ENCODE measurements around the gene OCLN. TPM values are rescaled to one million over a fixed set of nuclear protein-coding genes. Genes with fewer than 3 reads are reported as not detected.
"Not testable (repeated sequence)": the region's sequence is repeated elsewhere in the genome, so short reads cannot be mapped to it uniquely, and the experiment has no call there.

Gene OCLN
- 100 to 1,000 TPM in 3 of 6 donors, 10 to 100 TPM in 3; 66.4 to 277 (median 109) TPM for total RNA-seq

DNA sequence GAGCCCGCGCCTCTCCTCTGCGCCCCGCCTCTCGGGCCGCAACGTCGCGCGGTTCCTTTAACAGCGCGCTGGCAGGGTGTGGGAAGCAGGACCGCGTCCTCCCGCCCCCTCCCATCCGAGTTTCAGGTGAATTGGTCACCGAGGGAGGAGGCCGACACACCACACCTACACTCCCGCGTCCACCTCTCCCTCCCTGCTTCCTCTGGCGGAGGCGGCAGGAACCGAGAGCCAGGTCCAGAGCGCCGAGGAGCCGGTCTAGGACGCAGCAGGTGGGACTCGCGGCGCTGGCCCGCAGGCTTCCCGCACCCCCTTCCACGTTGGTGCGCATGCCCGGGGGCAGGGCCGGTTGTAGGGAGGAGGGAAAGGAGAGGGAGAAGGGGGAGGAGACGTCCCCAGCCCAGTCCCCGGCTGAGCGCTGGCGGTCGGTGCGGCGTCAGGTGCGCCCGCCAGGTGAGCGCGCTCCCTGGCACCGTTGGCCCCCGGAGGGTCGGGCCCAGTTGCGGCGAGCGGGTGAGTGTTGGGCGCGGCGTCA lies at the start of gene OCLN:
TSS of gene OCLN (plus strand) at position 400 of the 532 bp plus-strand sequence. CDS start 11,455 bp downstream, outside the sequence.
- peak; percentile 77 to 93 for DNase-seq
- 0 to 2% methylated on average over 21 to 49 of the region's 56 CpGs for WGBS, 2 donors
- Histone ChIP-seq H3K27ac (peak within 1 kb of the TSS; percentile 90 to 96 (median 92)), H3K9me3 (no peaks in the 10 kb centered on the region), H3K36me3 (no peaks in the 10 kb centered on the region), H3K27me3 (peaks cover 0 to 8% (median 2%) of the 10 kb centered on the region in 4 donors), H3K4me3 (peak within 1 kb of the TSS; percentile 54 to 93 (median 70)), H3K4me1 (peaks cover 10 to 59% (median 25%) of the 10 kb centered on the region in 4 donors)
- ATAC-seq (ENCODE audit: low FRiP score in 2 of 2), result peak; percentile 79 to 93
- TF ChIP-seq, protein P1, sequence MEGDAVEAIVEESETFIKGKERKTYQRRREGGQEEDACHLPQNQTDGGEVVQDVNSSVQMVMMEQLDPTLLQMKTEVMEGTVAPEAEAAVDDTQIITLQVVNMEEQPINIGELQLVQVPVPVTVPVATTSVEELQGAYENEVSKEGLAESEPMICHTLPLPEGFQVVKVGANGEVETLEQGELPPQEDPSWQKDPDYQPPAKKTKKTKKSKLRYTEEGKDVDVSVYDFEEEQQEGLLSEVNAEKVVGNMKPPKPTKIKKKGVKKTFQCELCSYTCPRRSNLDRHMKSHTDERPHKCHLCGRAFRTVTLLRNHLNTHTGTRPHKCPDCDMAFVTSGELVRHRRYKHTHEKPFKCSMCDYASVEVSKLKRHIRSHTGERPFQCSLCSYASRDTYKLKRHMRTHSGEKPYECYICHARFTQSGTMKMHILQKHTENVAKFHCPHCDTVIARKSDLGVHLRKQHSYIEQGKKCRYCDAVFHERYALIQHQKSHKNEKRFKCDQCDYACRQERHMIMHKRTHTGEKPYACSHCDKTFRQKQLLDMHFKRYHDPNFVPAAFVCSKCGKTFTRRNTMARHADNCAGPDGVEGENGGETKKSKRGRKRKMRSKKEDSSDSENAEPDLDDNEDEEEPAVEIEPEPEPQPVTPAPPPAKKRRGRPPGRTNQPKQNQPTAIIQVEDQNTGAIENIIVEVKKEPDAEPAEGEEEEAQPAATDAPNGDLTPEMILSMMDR (IDR thresholded peaks at IDR 0.05), result peak in 2 of 6 experiments; percentile 40 to 59
- peak in 3 of 4 donors; percentile 83 to 94 (median 90) for TF ChIP-seq POLR2A (IDR thresholded peaks at IDR 0.05)
- TF ChIP-seq EP300 (IDR thresholded peaks at IDR 0.05), result no peak
- peak; percentile 67 to 85 for TF ChIP-seq POLR2AphosphoS5 (IDR thresholded peaks at IDR 0.05)

GRCh38 chr5:69444127-69444754 lies 48.3 kb upstream of the OCLN start:
- Histone ChIP-seq H3K4me3 (no peak overlapping the region), H3K9me3 (no peaks in the 10 kb centered on the region), H3K4me1 (peaks cover 0 to 3% (median 0%) of the 10 kb centered on the region in 4 donors), H3K27ac (peak overlapping the region; percentile 18 to 68 (median 46)), H3K27me3 (no peaks in the 10 kb centered on the region), H3K36me3 (peaks cover 0 to 14% (median 7%) of the 10 kb centered on the region in 4 donors)
- WGBS, 2 donors, result 79 to 84% methylated on average over 7 of the region's 7 CpGs
- ATAC-seq (ENCODE audit: low FRiP score in 2 of 2), result peak in 1 of 2 donors; percentile 77
- peak in 1 of 2 donors; percentile 34 for DNase-seq
- TF ChIP-seq, protein P1 (IDR thresholded peaks at IDR 0.05), result no peak
- no peak for TF ChIP-seq EP300 (IDR thresholded peaks at IDR 0.05)
- TF ChIP-seq POLR2A (IDR thresholded peaks at IDR 0.05), result no peak
- no peak for TF ChIP-seq POLR2AphosphoS5 (IDR thresholded peaks at IDR 0.05)

GRCh38 chr5:69449511-69449910 lies 43.1 kb upstream of the OCLN start:
- Histone ChIP-seq H3K27me3 (no peaks in the 10 kb centered on the region), H3K27ac (no peak overlapping the region), H3K4me3 (no peak overlapping the region), H3K36me3 (no peaks in the 10 kb centered on the region), H3K4me1 (peaks cover 0 to 5% (median 3%) of the 10 kb centered on the region in 4 donors), H3K9me3 (no peaks in the 10 kb centered on the region)
- DNase-seq (no peak), ATAC-seq (ENCODE audit: low FRiP score in 2 of 2) (no peak)
- 93% methylated on average over 8 of the region's 8 CpGs for WGBS, 2 donors
- TF ChIP-seq POLR2A (IDR thresholded peaks at IDR 0.05) (no peak), EP300 (IDR thresholded peaks at IDR 0.05) (no peak), POLR2AphosphoS5 (IDR thresholded peaks at IDR 0.05) (no peak)
- TF ChIP-seq, protein P1 (IDR thresholded peaks at IDR 0.05), result no peak

DNA sequence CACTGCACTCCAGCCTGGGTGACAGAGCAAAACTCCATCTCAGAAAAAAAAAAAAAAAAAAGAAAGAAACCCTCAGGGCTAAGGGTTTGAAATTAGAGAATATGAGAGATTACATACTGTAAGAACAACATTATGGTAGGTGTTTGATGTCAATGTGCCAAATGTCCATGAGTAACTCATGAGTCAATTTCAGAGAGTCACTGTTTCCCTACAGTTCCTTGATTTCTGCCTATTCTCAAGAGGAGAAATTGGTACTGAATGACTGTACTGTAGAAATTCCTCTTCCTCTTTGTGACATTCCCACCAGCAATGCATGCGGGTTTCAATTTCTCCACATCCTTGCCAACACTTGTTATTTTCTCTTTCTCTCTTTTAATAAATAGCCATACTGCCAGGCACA lies 42.5 kb upstream of the OCLN start:
- H3K4me1 ChIP-seq, result peaks cover 0 to 8% (median 6%) of the 10 kb centered on the region in 4 donors
- H3K36me3 ChIP-seq, result no peaks in the 10 kb centered on the region
- no peaks in the 10 kb centered on the region for H3K27me3 ChIP-seq
- no peak overlapping the region for H3K27ac ChIP-seq
- no peaks in the 10 kb centered on the region for H3K9me3 ChIP-seq
- TF ChIP-seq, protein P1 (IDR thresholded peaks at IDR 0.05), result no peak
- TF ChIP-seq EP300 (IDR thresholded peaks at IDR 0.05) (no peak), POLR2AphosphoS5 (IDR thresholded peaks at IDR 0.05) (no peak), POLR2A (IDR thresholded peaks at IDR 0.05) (no peak)
- WGBS, 2 donors, result 84 to 90% methylated on average over 1 of the region's 1 CpG
- no peak for DNase-seq
- no peak for ATAC-seq (ENCODE audit: low FRiP score in 2 of 2)
- no peak overlapping the region for H3K4me3 ChIP-seq

- WGBS, 2 donors, result 90 to 94% methylated on average over 8 of the region's 8 CpGs
- not testable (repeated sequence) for DNase-seq; H3K9me3 ChIP-seq; H3K27ac ChIP-seq; H3K4me1 ChIP-seq; H3K4me3 ChIP-seq; ATAC-seq (ENCODE audit: low FRiP score in 2 of 2); H3K27me3 ChIP-seq; H3K36me3 ChIP-seq
Observed at GRCh38 chr5:69450527-69450926, 42.1 kb upstream of the OCLN start.
